Activated CD8-positive, alpha-beta memory T cell treated with anti-CD3 and anti-CD28 coated beads, Interleukin-2, amount 50 U/mL, for 4 hours (primary cell): ENCODE results near the gene MOB3B.
"Not testable (repeated sequence)": the region's sequence is repeated elsewhere in the genome, so short reads cannot be mapped to it uniquely, and the experiment has no call there.

Experiments
- DNase-seq: peaks from one replicate; pipeline ENCODE4 v3.0.0-alpha.2; 2020

MOB3B gene

GRCh38 chr9:27514551-27514950 lies 15.1 kb downstream of the MOB3B start:
- no peak for DNase-seq

DNA sequence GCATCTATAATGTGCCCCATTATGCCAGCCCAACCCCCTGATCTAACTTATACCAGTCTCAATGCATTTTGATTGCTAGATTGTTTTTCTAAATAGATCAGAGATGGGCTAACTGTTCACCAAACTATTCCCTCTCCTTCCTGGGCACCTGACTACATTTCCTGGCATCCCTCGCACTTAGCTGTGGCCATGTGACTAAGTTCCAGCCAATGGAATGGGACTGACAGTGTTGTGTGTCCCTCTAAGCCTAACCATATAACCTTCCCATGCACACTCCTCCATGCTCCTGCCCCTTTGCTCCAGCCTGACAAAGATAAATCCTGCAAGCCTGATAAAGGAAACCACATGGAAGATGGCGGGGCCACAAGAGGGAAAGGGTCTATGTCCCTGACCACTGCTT lies 17.8 kb downstream of the MOB3B start:
- no peak for DNase-seq

GRCh38 chr9:27510780-27511179 lies 18.8 kb downstream of the MOB3B start:
- DNase-seq: no peak

- DNase-seq: no peak
Observed at GRCh38 chr9:27506981-27507380, 22.6 kb downstream of the MOB3B start.

DNA sequence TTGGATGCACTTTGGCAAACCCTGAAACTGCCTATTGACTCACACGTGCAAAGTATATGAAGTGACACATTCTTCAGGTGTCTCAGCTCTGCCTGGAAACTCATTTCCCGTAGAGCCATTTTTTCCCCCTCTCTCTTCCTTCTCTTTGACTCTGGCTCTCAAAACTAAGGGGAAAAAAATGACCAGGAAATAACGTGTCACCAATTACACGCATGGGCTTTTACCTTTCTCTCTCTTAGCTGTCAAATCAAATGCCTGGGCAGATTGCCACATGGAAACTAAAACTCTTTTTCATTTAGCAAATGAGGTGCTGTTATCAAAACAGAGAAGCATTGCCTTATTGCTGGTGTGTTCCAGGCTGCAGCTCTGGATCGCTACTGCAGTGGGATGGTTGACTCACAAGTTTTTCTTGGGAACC lies 23.9 kb downstream of the MOB3B start:
- no peak for DNase-seq

- no peak for DNase-seq
Observed at GRCh38 chr9:27504259-27504658, 25.4 kb downstream of the MOB3B start.

DNA sequence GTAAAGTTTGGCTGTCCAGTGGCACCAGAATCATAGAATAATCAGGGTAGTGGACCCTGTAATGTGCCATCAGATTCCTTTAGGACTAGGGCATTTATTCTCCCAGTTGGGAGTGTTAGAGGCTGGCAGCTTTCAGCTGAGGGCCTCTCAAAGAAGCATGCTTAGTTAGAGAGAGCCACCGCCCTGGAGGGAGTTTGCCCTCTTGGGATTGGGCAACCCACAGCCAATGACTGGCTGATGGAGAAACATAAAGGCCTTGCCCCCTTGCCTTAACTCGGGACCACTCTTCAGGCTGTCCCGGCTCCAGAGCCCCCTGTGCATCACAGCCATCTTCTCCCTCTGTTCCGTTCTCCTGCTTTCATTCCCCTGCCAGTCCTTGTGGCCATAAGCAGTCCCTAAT lies 26.0 kb downstream of the MOB3B start:
- DNase-seq: no peak

DNA sequence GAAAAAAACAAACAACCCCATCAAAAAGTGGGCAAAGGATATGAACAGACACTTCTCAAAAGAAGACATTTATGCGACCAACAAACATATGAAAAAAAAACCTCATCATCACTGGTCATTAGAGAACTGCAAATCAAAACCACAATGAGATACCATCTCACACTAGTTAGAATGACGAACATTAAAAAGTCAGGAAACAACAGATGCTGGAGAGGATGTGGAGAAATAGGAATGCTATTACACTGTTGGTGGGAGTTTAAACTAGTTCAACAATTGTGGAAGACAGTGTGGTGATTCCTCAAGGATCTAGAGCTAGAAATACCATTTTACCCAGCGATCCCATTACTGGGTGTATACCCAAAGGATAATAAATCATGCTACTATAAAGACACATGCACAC lies 28.7 kb downstream of the MOB3B start:
- DNase-seq: not testable (repeated sequence)

DNA sequence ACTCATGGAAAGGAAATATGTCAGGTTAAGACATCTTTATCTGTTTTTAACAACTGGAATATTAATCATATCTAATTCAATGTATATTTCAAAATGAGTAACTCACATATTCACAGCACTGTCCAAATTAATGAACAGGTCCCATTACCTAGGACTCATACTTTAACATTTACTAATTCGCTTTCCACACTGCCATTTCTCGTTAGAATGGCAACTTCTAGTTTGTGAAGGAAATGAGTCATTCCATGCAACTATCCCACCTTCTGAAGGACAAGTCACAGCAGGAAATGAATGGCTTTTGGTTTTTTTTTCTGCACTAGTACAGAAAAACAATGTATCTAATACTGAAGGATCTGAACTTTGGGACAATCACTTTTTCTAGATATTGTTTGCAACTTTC lies 30.2 kb downstream of the MOB3B start:
- DNase-seq: no peak

DNA sequence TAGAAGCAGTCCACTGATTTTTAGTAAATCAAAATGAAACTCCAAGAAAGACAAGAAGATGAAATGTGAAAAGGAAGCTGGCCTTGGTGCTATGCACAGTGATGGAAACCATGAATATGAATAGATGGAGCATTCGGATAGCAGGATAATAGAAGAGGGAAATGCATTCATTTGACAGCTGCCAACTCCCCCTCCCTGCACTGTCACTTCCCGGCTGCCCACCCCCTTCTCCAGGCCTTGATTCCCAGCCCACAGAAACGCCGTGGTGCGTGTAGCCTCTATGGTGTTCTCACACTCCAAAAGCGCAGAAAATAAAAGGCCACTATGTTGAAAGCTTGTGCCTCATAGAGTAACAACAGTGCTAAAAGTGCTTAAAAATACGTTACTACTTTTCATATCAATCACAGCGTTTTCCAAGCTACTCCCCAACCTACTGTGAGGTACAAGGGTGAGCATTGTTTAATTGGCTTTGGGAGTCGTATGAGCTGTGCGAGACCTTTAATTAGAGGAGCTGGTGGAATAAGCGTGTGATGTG lies 31.7 kb downstream of the MOB3B start:
- DNase-seq: no peak

DNA sequence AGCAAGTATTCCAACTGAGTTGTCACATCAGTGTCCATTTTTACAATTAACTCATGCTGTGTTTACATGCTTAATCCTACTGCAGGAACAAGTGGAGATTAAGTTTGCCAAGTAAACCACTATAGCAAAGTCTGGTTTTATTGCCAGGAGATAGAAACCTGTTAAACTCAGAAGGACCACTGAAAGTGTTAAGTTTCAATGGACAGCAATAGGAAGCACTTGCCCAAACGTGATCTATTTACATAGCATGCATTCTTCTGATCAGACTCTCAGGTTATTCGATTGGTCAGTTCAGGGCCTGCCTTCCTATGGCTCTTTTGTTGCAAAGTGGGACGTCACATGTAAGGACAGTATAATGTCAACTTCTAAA lies 33.5 kb downstream of the MOB3B start:
- no peak for DNase-seq

GRCh38 chr9:27495480-27496134 lies 34.0 kb downstream of the MOB3B start:
- DNase-seq: no peak

- DNase-seq: no peak
Observed at GRCh38 chr9:27491154-27491553, 38.5 kb downstream of the MOB3B start.

- DNase-seq: no peak
Observed at GRCh38 chr9:27489087-27489876, 40.3 kb downstream of the MOB3B start.

DNA sequence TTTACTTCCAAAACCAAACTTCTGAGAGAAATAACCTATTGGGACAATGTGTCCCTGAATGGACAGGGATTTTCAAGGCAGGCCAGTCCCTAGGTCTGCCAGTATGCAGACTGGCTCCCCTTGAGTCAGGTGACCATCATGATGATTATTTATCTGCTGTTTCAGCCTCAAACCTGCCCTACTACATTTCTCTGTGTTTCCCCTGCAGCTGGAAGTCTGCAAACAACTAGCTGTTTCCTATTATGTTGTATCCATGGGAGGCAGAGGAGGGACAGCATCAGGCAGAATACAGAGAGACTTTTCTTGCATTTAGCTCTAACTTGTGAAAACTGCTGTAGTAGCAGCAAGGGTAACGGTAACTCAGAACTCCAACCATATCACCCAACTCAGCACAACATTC lies 41.7 kb downstream of the MOB3B start:
- DNase-seq: no peak

GRCh38 chr9:27487128-27487640 lies 42.4 kb downstream of the MOB3B start:
- DNase-seq: no peak

DNA sequence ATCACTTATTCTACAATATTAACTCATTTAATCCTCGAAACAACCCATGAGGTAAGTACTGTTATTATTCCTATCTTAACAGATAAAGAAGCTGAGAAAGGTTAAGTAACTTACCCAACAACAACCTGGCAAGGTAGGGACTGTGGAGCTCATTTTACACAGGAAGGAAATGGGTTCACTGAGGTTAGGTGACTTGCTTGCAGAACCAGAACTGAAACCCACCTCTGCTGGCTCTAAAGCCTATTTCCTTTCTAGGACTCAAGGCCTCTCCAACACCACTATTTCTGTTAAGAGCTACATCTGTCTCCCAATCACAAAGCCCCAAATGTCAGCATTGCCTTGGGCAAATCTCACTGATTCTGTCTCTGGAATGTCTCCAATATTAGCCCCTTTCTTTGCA lies 44.5 kb downstream of the MOB3B start:
- DNase-seq: no peak

DNA sequence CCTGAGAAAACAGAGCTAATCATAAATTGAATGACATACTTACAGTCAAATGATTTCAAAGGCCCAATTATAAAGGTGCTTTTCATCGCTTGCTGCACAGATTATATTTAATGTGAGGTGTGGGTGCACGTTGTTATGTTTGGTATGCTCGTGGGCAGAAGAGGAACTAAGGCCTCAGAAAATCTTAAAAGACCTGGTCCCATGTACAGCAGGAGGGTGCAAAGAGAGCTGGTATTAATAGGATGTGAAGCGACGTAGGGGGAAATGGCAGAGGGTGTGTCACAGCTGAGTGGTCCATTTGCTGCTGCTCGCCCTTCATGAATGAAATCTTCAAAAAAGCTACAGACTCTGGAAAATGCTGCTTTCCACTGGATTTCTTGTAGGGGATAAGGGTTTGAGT lies 46.0 kb downstream of the MOB3B start:
- DNase-seq: no peak

DNA sequence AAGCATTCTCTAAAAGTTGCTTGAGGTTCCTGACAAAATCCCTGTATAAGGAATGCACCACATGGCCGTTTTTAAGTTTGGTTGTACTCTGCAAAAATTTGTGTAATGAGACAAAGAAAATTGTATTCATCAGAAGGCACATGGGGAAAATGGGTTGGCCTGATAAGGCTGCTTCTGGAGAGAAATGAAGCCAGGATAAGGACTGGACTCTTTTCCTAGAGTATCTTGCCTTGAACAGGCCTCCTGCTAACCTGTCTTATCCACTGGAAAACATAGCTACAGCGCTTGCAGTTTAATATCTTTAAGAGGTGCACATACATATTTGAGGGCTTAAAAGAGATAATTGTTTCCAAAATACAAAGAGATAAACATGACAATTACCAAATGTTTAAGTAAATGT lies 46.9 kb downstream of the MOB3B start:
- no peak for DNase-seq

DNA sequence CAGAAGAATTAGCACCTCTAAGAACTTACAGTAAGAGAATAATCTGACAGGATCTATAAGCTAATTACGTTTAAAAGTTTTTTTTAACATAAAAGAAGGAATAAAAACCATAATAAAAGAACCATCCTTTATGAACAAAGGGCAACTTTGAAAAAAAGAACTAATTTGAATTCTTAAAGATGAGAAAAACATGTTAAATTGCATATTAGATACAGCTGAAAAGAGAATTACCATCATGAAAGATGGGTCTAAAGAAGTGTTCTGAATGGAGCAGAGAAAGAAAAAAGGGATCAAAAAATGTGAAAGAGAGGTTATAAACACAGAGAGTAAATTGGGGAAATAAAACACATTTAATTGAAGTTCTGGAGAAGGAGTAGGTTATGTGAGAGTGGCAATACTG lies 51.3 kb downstream of the MOB3B start:
- DNase-seq: no peak

DNA sequence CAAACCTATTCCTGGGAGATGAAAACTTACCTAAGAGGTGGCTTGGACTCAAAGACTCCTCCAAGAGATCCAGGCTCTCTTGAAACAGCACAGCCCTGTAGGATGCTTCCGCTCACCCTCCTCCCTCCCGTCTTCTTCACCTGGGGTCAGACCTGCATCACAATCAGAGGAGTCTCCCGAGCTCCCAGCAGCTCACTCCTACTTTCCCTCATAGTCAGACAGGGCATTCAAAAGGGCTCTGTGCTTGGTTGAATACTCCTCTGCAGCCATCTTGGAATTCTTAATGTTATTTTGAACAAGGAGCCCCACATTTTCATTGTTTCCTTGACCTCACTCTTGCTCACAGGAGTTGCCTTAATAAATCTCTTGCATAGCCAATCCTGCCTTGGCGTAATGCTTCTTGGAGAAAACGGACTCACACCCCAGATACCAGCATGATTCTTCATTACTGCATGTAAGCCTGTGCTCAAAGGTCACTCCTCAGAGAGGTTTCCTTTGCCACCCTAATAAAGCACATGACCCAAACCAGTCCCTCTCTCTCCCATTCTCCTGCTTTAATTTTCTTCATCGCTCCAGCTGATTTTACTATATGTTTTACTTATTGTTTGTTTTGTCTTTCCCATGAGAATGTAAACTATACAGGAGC lies 52.6 kb downstream of the MOB3B start:
- DNase-seq: no peak

- no peak for DNase-seq
Observed at GRCh38 chr9:27475057-27475595, 54.5 kb downstream of the MOB3B start.

DNA sequence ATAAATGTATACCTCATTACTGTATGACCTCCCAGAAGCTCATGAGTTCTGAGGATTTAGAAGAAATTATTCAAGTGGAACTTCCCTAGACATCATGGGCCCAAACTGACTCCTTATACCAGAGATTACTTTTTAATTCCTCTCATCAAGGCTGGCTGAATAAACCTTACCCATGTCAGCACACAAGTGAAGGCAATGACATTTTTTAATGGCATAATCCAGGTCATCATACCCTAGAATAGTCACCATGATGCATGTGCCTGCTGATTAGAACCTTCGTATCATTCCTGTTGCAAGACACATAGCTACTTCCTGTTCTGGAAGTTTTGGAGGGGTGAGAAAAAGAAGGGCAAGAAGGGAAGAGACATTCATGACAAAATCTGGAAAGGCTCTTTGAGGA lies 55.3 kb downstream of the MOB3B start:
- no peak for DNase-seq
